Measurements from ENCODE around the gene SLC39A1.

The SLC39A1 gene

GRCh38 chr1:153946622-153947241 lies 16.6 kb downstream of the SLC39A1 start, which contains the start of gene DENND4B:
TSS of gene DENND4B (minus strand) at chr1:153946718. CDS start at chr1:153944374, 2,344 bp downstream.
- DNase-seq = peak; percentile 75

- peak; percentile 65 for DNase-seq
These were observed 17.3 kb downstream of the SLC39A1 start for GRCh38 chr1:153945795-153946621.

DNA sequence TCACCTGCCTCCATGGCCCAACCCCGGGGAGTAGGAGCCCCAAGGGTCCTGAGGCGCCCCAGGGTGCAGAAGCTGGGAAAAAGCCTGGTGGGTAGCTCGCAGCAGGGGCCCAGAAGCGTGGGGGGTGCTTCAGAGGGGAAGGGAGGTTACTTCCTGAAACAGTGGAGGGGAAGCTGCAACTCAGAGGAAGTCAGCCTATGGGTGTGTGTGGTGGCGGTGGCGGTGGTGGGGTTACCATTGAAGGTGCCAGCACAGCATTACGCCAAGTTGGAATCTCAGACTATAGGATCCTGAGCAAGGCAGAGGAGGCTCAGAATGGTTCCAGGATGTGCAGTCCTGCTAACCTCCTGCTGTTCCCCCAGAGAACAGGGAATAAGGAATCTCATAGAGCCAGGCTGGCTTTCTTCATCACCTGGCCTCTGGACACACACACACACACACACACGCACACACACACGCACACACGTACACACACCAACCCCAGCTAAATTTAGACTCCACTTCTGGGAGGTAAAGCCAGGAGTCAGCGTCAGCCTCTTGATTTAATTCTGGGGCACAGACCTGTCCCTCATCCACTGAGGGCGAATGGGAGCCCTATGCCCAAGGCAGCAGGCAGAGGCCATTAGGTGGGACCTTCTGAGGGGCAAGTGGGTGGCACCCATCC lies 18.1 kb downstream of the SLC39A1 start:
- peak; percentile 64 for DNase-seq

DNA sequence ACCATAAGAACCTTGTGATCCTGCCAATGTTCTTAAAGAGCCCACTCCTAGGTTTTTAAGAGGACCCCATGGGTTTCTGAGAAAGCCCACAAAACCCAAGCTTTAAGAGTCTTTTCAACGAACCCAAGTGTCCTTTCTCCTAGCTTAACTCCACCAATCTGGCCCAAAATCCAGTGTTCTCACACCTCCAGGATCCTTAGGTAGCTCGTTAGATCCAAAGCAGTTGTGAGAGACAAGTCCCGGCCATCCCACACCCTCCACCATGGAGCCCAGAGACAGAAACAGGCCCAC lies 18.6 kb downstream of the SLC39A1 start:
- no peak for DNase-seq

- DNase-seq = no peak
These were observed 19.1 kb downstream of the SLC39A1 start for GRCh38 chr1:153944005-153944826.

DNA sequence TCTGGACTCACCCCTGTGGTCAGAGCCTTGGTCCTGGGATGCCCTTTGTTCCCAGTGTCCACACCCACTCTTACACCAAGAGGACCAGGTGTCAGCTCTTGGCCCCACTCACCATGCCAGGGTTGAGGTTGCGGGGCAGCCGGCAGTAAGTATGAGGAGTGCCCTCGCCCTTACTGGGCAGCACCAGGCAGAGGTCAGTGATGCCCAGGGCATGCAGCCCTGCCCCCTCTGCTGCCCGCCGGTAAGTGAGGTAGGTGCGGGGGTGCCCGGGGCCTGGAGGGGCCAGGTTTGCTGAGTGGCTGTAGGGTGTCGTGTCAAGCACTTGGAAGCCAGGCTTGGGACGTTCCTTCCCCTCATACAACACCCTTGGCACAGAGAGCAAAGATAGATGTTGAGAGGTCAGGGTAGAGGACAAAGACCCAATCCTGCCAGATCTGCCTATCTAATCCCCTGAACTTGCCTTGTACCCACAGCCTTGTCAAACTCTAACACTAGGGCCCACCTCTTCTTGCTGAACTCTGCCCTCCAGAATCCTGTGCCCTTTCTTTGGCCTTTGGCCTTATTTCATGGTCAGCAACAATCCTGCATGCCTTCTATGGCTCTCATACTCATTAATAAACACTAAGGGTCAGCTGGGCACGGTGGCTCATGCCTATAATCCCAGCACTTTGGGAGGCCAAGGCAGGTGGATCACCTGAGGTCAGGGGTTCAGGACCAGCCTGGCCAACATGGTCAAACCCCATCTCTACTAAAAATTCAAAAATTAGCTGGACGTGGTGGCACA lies 20.4 kb downstream of the SLC39A1 start:
- no peak for DNase-seq

GRCh38 chr1:153941826-153942725 lies 21.3 kb downstream of the SLC39A1 start:
- DNase-seq = no peak

DNA sequence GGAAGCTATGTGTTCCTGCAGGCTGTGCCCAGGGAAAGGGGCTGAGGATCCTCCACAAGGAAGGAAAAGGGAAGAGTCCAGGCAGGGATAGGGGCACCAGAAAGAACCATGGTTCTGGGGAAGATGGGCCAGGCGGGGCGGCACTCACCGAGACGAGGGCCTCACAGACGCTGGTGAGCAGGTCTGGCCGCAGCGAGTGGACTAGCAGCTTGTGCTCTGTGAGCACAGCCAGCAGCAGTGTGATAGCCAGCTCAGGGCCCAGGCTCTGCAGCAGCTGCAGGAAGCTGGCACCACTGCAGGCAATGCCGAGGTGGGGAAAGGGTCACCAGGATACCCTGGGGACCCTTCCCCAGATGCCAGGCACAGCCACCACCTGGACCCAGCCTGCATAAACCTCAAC lies 22.6 kb downstream of the SLC39A1 start:
- no peak for DNase-seq

DNA sequence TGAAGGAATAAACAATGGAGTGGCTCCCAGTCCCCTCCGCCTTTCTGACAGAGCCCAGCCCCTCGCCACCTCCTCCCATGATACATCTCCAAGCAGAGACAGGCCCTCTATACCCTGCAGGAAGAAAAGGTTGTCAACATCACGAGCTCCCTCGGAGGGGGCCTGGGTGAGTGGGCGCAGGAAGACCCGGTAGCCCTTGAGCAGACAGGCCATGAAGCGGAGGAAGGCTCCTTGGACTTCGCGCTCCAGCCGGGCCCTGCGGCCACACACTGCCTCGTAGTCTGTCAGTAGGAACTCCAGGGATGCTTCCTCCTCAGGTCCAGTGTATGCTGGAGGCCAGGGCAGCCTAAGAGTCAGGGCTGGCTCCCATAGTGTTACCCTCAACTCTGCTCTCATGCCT lies 23.9 kb downstream of the SLC39A1 start:
- no peak for DNase-seq

DNA sequence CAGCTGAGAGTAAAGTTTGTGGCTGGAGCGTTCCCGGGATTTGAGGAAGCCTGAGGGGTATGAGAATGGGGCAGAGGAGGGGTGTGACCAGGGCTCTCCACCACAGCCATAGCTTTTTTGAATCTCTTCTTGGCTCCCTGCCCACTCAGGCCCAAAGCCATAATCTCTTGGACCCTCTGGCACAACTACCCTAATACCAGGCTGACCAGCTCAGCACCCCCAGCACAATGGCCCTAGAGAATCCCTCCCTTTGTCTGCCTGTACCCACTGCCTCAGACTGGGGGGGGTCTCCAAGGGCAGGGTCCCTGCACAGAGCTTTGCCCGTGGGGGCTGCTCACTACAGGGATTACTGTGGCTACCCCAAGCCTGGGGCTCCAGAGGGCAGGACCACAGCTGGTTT lies 24.3 kb downstream of the SLC39A1 start:
- no peak for DNase-seq

DNA sequence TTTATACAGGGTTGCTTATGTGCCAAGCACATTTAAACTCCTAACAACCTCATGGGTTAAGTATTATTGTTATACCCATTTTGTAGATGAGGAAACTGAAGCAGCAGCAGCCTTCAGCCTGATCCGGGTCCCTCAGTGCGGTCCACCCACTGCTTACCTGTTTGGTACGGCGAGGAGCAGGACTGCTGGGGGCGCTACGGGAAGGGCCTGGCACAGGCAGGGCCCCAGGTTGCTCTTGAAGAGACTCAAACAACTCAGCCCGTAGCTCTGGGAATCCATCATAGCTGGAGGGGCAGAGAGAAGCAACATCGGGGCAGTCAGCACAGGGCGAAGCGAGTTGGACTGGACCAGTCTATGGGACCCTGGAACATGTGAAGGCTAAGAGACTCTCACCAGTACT lies 26.0 kb downstream of the SLC39A1 start:
- no peak for DNase-seq

GRCh38 chr1:153936011-153936802 lies 27.1 kb downstream of the SLC39A1 start:
- no peak for DNase-seq

GRCh38 chr1:153934746-153935145 lies 28.6 kb downstream of the SLC39A1 start:
- no peak for DNase-seq

DNA sequence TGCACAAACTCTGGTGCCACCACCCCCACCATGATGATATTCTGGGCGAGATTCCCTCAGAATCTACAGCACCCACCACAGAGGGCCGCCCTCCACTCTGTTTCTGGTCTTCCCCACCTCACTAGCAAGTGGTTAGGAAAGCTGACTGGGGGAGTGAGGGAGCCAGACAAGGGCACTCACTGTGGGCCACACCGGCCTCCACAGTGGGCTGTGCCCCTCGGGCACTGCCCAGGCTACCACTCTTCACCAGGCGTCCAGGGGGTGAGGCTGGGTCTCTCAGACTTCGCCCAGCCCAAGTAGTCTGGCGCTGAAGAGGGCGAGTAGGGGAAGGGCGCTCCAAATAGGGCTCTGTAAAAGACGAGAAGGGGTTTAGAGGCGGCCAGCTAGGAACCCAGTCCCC lies 29.4 kb downstream of the SLC39A1 start:
- DNase-seq = no peak

- no peak for DNase-seq
These were observed 29.9 kb downstream of the SLC39A1 start for GRCh38 chr1:153933430-153933829.

GRCh38 chr1:153932156-153933131 lies 30.9 kb downstream of the SLC39A1 start:
- DNase-seq = no peak

- no peak for DNase-seq
These were observed 33.1 kb downstream of the SLC39A1 start for GRCh38 chr1:153929981-153930948.

GRCh38 chr1:153929426-153929825 lies 33.9 kb downstream of the SLC39A1 start:
- no peak for DNase-seq

Measured in stimulated activated CD4-positive, alpha-beta T cell treated with anti-CD3 and anti-CD28 coated beads, Interleukin-12 subunit alpha, Interleukin-12 subunit beta, amount 100 ng/mL, for 4 hours (primary cell).